IPS-18c (cell line): ENCODE measurements around the gene NFE2.
"Not testable (repeated sequence)": the region's sequence is repeated elsewhere in the genome, so short reads cannot be mapped to it uniquely, and the experiment has no call there.

Source experiments
- H3K4me3 ChIP-seq: 2 replicates; pipeline ENCODE4 v1.7.0; 2013; ENCODE audit warnings: low read depth, mild to moderate bottlenecking, low read length, moderate library complexity; ENCODE audit not compliant: insufficient read depth
- H3K9me3 ChIP-seq: one replicate; pipeline ENCODE4 v1.6.1; 2013; ENCODE audit warnings: mild to moderate bottlenecking, low read length, moderate library complexity; ENCODE audit not compliant: control insufficient read depth, insufficient read depth

NFE2 gene

GRCh38 chr12:54321363-54321762 is 20.5 kb upstream of the NFE2 start:
- Histone ChIP-seq H3K9me3 (no peaks in the 10 kb centered on the region), H3K4me3 (no peak overlapping the region)

- not testable (repeated sequence) for H3K4me3 ChIP-seq, H3K9me3 ChIP-seq
Observed at GRCh38 chr12:54312309-54312708, 11.5 kb upstream of the NFE2 start.

- no peak overlapping the region for H3K4me3 ChIP-seq
- H3K9me3 ChIP-seq, result no peaks in the 10 kb centered on the region
Observed at GRCh38 chr12:54311051-54311450, 10.2 kb upstream of the NFE2 start.

GRCh38 chr12:54306925-54307741 is 6.3 kb upstream of the NFE2 start:
- no peaks in the 10 kb centered on the region for H3K9me3 ChIP-seq

GRCh38 chr12:54304187-54304810 is 3.5 kb upstream of the NFE2 start:
- Histone ChIP-seq H3K9me3 (no peaks in the 10 kb centered on the region), H3K4me3 (peak overlapping the region; percentile 36; the same call in 1 of the 2 replicates)

More at GRCh38 chr12:54306925-54307741, 6.3 kb upstream of the NFE2 start:
- H3K4me3 ChIP-seq, result no peak overlapping the region

GRCh38 chr12:54303640-54304039 is 2.8 kb upstream of the NFE2 start:
- no peak overlapping the region for H3K4me3 ChIP-seq

GRCh38 chr12:54301428-54302048 is 723 bp upstream of the NFE2 start:
- Histone ChIP-seq H3K4me3 (peak overlapping the region; percentile 57), H3K9me3 (no peaks in the 10 kb centered on the region)

More at GRCh38 chr12:54303640-54304039, 2.8 kb upstream of the NFE2 start:
- no peaks in the 10 kb centered on the region for H3K9me3 ChIP-seq

GRCh38 chr12:54300225-54300731 is 537 bp downstream of the NFE2 start:
- Histone ChIP-seq H3K9me3 (no peaks in the 10 kb centered on the region), H3K4me3 (peak overlapping the region; percentile 57)

GRCh38 chr12:54299515-54300224 is 1.1 kb downstream of the NFE2 start:
- H3K4me3 ChIP-seq, result peak overlapping the region; percentile 57; the same call in 1 of the 2 replicates
- no peaks in the 10 kb centered on the region for H3K9me3 ChIP-seq

GRCh38 chr12:54298904-54299303 is 1.9 kb downstream of the NFE2 start:
- Histone ChIP-seq H3K9me3 (no peaks in the 10 kb centered on the region), H3K4me3 (no peak overlapping the region)

- Histone ChIP-seq H3K4me3 (no peak overlapping the region), H3K9me3 (no peaks in the 10 kb centered on the region)
Observed at GRCh38 chr12:54296393-54297099, 4.3 kb downstream of the NFE2 start.

GRCh38 chr12:54294953-54295566 is 5.8 kb downstream of the NFE2 start:
- Histone ChIP-seq H3K9me3 (no peaks in the 10 kb centered on the region), H3K4me3 (no peak overlapping the region)

GRCh38 chr12:54294152-54294952 is 6.5 kb downstream of the NFE2 start:
- H3K4me3 ChIP-seq, result no peak overlapping the region
- no peaks in the 10 kb centered on the region for H3K9me3 ChIP-seq

GRCh38 chr12:54292931-54293241 is 7.9 kb downstream of the NFE2 start:
- Histone ChIP-seq H3K4me3 (no peak overlapping the region), H3K9me3 (no peaks in the 10 kb centered on the region)

GRCh38 chr12:54292083-54292930 is 8.5 kb downstream of the NFE2 start:
- Histone ChIP-seq H3K9me3 (no peaks in the 10 kb centered on the region), H3K4me3 (no peak overlapping the region)
